ENCODE data around the gene GCAT. TPM values are rescaled to one million over a fixed set of nuclear protein-coding genes. Genes with fewer than 3 reads are reported as not detected.

The GCAT gene
- polyA plus RNA-seq, 1 of the 3 experiments (the other 2 are of a cell fraction) = 24.2 TPM

GRCh38 chr22:37824674-37825641 is 17.2 kb downstream of the GCAT start:
- Histone ChIP-seq H3K36me3 (replicated peaks in 1 of 2; ENCODE audit: control insufficient read depth in 1 of 2, insufficient read depth in 2 of 2, low read length in 1 of 2) (peaks cover 4 to 7% of the 10 kb centered on the region in 2 experiments), H3K9me2 (no peaks in the 10 kb centered on the region), H3K4me3 (ENCODE audit: low read depth in 2 of 2, low read length in 1 of 2) (no peak overlapping the region), H3K79me2 (ENCODE audit: insufficient read depth) (no peaks in the 10 kb centered on the region), H3F3A (replicated peaks; ENCODE audit: insufficient read depth) (no peaks in the 10 kb centered on the region), H2AFZ (ENCODE audit: low read depth) (no peak overlapping the region), H3K9me3 (no peaks in the 10 kb centered on the region), H4K20me1 (ENCODE audit: insufficient read depth) (no peaks in the 10 kb centered on the region), H3K4me2 (no peak overlapping the region), H3K27ac (ENCODE audit: low read depth in 2 of 2, low read length in 1 of 2) (no peak overlapping the region), H3K27me3 (ENCODE audit: insufficient read depth) (no peaks in the 10 kb centered on the region; the same call in 1 of the 2 replicates), H3K4me1 (ENCODE audit: control insufficient read depth in 1 of 2, insufficient read depth in 2 of 2, low read depth in 1 of 2, low read length in 1 of 2) (no peaks in the 10 kb centered on the region), H3K9ac (no peak overlapping the region)
- WGBS (ENCODE audit: low lambda C conversion rate) = no CpG with 5 or more reads among the region's 135 CpGs
- CTCF ChIA-PET = interaction anchor here (0.8 to 14.0 kb wide), 2 partner anchors 15 to 35 kb away, joined by 3 to 182 read pairs; no protein-coding TSS in a partner anchor
- TF ChIP-seq USF2 (IDR thresholded peaks at IDR 0.05; ENCODE audit: borderline replicate concordance, low read depth, low read length) = no peak
- no peak for TF ChIP-seq FOSL2 (IDR thresholded peaks at IDR 0.05; ENCODE audit: borderline replicate concordance, low read depth)
- no peak for TF ChIP-seq USF1 (IDR thresholded peaks at IDR 0.05; ENCODE audit: borderline replicate concordance, low read depth)
- no peak for TF ChIP-seq TCF12 (IDR thresholded peaks at IDR 0.05)
- TF ChIP-seq FOXM1 (IDR thresholded peaks at IDR 0.05; ENCODE audit: low read depth) = no peak
- no peak for TF ChIP-seq EP300 (IDR thresholded peaks at IDR 0.05; ENCODE audit: borderline replicate concordance in 1 of 2, low read depth in 1 of 2, low read length in 1 of 2)
- TF ChIP-seq ELF1 (IDR thresholded peaks at IDR 0.05) = no peak
- no peak for TF ChIP-seq TEAD4 (IDR thresholded peaks at IDR 0.05; ENCODE audit: borderline replicate concordance, insufficient read depth)
- no peak for TF ChIP-seq YY1 (IDR thresholded peaks at IDR 0.05; ENCODE audit: low read depth)
- no peak for TF ChIP-seq REST (IDR thresholded peaks at IDR 0.05; ENCODE audit: low read depth, low read length)
- TF ChIP-seq GABPA (IDR thresholded peaks at IDR 0.05; ENCODE audit: low read depth) = no peak
- no peak for TF ChIP-seq GATA2 (CRISPR knock-in tag; IDR thresholded peaks at IDR 0.05)
- TF ChIP-seq PBX3 (IDR thresholded peaks at IDR 0.05) = no peak
- no peak for TF ChIP-seq CTCF (IDR thresholded peaks at IDR 0.05)
- no peak for TF ChIP-seq RXRA (IDR thresholded peaks at IDR 0.05; ENCODE audit: borderline replicate concordance, low read depth)
- no peak for TF ChIP-seq POLR2AphosphoS5 (IDR thresholded peaks at IDR 0.05; ENCODE audit: low read depth, low read length)
- TF ChIP-seq JUND (IDR thresholded peaks at IDR 0.05) = no peak
- TF ChIP-seq RCOR1 (IDR thresholded peaks at IDR 0.05; ENCODE audit: low read length) = no peak
- TF ChIP-seq SMC3 (IDR thresholded peaks at IDR 0.05; ENCODE audit: low read depth, low read length) = no peak
- TF ChIP-seq MEF2A (IDR thresholded peaks at IDR 0.05; ENCODE audit: borderline replicate concordance, low read depth) = no peak
- peak; percentile 71 for DNase-seq
- POLR2A ChIA-PET = interaction anchor here (1.0 kb wide), 1 partner anchor 17 kb away, joined by 5 read pairs; the partner anchor contains the start of gene GCAT
